ENCODE measurements around the gene PSMD9. TPM values are rescaled to one million over a fixed set of nuclear protein-coding genes. Genes with fewer than 3 reads are reported as not detected.
A peak's percentile ranks its signal among the peaks of the same experiment; 100 is the strongest.

Gene PSMD9
- total RNA-seq, 1 experiment from 2014 or later: 39.9 TPM

DNA sequence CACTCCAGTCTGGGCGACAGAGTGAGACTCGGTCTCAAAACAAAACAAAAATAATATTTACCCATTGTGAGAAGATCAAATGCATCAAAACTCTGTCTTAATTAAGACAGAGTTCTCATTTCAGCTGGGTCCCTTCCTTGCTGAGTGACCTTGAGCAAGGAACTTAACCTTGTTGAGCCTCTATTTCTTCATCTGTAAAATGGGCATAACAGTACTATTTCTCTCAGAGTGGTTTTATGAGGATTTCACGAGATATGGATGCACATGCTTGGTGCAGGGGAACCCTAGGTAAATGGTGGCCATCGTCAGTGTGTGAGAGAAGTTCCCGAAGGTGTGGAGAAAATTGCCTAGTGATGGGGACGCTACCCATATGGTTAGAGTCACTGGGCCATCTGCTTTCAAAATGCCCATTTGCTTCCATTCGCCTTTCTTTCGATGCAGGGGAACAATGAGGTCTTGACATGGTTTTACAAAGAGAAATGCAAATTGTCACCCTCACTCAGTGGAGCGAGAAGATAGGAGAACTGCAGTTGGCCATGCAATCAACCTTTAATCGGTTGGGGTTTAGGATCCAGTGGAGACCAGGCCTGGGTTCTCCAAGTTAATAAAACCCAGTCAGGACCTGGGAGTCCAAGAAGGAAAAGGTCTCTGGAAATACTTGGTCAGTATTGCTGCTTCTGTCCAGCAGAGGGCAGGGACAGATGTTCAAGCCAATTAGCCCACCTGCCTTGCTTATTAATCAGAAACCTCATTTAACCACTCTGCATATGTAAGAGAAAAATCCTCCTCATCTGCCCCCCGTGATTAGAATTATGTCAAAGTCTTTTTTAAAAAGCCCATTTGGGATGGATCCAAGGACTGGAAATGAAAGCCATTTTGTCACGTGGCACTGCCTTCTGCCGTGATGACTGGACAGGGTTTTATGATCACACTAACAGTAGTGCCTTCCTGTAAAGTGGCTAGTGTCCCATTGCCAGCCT, 67.0 kb downstream of the PSMD9 start:
- H3T11ph ChIP-seq (ENCODE audit: low read length): no peak overlapping the region
- H2BK5ac ChIP-seq (ENCODE audit: insufficient read length, low read length): no peak overlapping the region
- no peak overlapping the region for H3K9ac ChIP-seq (ENCODE audit: extremely low read depth, insufficient read length, low read length)
- no peak overlapping the region for H2BK20ac ChIP-seq (ENCODE audit: low read depth, low read length, poor library complexity, severe bottlenecking)
- no peak overlapping the region for H3K4ac ChIP-seq (ENCODE audit: low read depth, low read length)
- H2AFZ ChIP-seq (ENCODE audit: low read length): no peak overlapping the region
- no peak overlapping the region for H4K8ac ChIP-seq (replicated peaks; ENCODE audit: insufficient read length, low read depth, low read length)
- H3K79me2 ChIP-seq (ENCODE audit: insufficient read depth, low read length): no peaks in the 10 kb centered on the region
- H3K27me3 Mint-ChIP-seq (ENCODE audit: low read depth): peaks cover 3% of the 10 kb centered on the region; the same call in 1 of the 2 replicates
- H3K4me1 Mint-ChIP-seq: peaks cover 16 to 23% of the 10 kb centered on the region in 2 experiments
- peaks cover 2 to 3% of the 10 kb centered on the region in 2 experiments; a peak in 1 of 5 replicates for H3K9me3 Mint-ChIP-seq
- H3K9me3 ChIP-seq (ENCODE audit: control insufficient read depth, low read depth, low read length): no peaks in the 10 kb centered on the region
- no CpG with 5 or more reads among the region's 13 CpGs for WGBS (ENCODE audit: extremely low coverage, insufficient read length, low lambda C conversion rate)
- no peak overlapping the region for H3K14ac ChIP-seq (ENCODE audit: insufficient read depth, low read length)
- TF ChIP-seq, protein P1, sequence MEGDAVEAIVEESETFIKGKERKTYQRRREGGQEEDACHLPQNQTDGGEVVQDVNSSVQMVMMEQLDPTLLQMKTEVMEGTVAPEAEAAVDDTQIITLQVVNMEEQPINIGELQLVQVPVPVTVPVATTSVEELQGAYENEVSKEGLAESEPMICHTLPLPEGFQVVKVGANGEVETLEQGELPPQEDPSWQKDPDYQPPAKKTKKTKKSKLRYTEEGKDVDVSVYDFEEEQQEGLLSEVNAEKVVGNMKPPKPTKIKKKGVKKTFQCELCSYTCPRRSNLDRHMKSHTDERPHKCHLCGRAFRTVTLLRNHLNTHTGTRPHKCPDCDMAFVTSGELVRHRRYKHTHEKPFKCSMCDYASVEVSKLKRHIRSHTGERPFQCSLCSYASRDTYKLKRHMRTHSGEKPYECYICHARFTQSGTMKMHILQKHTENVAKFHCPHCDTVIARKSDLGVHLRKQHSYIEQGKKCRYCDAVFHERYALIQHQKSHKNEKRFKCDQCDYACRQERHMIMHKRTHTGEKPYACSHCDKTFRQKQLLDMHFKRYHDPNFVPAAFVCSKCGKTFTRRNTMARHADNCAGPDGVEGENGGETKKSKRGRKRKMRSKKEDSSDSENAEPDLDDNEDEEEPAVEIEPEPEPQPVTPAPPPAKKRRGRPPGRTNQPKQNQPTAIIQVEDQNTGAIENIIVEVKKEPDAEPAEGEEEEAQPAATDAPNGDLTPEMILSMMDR (conservative IDR thresholded peaks at IDR 0.05): peak; percentile 70
- no peak overlapping the region for H3K23ac ChIP-seq (ENCODE audit: insufficient read length, low read depth, low read length)
- no peak for DNase-seq
- H2BK120ac ChIP-seq (ENCODE audit: low read depth, low read length, poor library complexity, severe bottlenecking): no peak overlapping the region
- H3K56ac ChIP-seq (ENCODE audit: insufficient read length, low read depth, low read length): no peak overlapping the region
- no peaks in the 10 kb centered on the region for H3K27me3 ChIP-seq (ENCODE audit: insufficient read depth, low read length)
- no peaks in the 10 kb centered on the region for H3K79me1 ChIP-seq (ENCODE audit: insufficient read depth, low read depth, low read length, poor library complexity, severe bottlenecking)
- H3K4me2 ChIP-seq (ENCODE audit: insufficient read depth, insufficient read length, low read length): no peak overlapping the region
- H3K27ac ChIP-seq (ENCODE audit: insufficient read length, low read depth, low read length): no peak overlapping the region
- no peak overlapping the region for H3K18ac ChIP-seq (ENCODE audit: insufficient read length, low read depth, low read length)
- no peaks in the 10 kb centered on the region for H4K20me1 ChIP-seq (ENCODE audit: control insufficient read depth, insufficient read depth, insufficient read length)
- no peak overlapping the region for H2BK12ac ChIP-seq (ENCODE audit: insufficient read length, low read depth, low read length)
- H3K4me1 ChIP-seq (ENCODE audit: insufficient read depth, low read length): peaks cover 3% of the 10 kb centered on the region; the same call in 1 of the 2 replicates
- no peak overlapping the region for H2BK15ac ChIP-seq (ENCODE audit: low read depth, low read length)
- no peaks in the 10 kb centered on the region for H3K36me3 Mint-ChIP-seq (ENCODE audit: insufficient read depth in 1 of 3, low read depth in 3 of 3)
- H3K23me2 ChIP-seq (ENCODE audit: insufficient read length, low read depth, low read length, poor library complexity, severe bottlenecking): no peaks in the 10 kb centered on the region
- H3K4me3 Mint-ChIP-seq: no peak overlapping the region
- H4K91ac ChIP-seq (ENCODE audit: insufficient read length, low read depth, low read length): no peak overlapping the region
- H3K27ac Mint-ChIP-seq: no peak overlapping the region; a peak in 2 of 7 replicates
- no peak overlapping the region for H4K5ac ChIP-seq (ENCODE audit: insufficient read length, low read depth, low read length)
- no peak overlapping the region for H2AK5ac ChIP-seq (ENCODE audit: insufficient read length, low read length)

Measured in H9 (cell line).